HCT116 (cell line): Measurements from ENCODE around the gene GSPT1.

Experiments
- CTCF ChIP-seq, 3 experiments: fragments of 200-600 bp in 1 of 3; sonication (generic) in 1 of 3; IDR thresholded peaks in 2 of 3; conservative IDR thresholded peaks in 1 of 3; 2 replicates each; pipeline ENCODE4 v1.5.1; 2012 to 2017; ENCODE audit warnings: low read depth in 2 of 3, low read length in 2 of 3, antibody characterized with exemption in 1 of 3, borderline replicate concordance in 1 of 3, control low read depth in 1 of 3, mild to moderate bottlenecking in 1 of 3, mixed read lengths in 1 of 3, mixed run types in 1 of 3, moderate library complexity in 1 of 3; ENCODE audit not compliant: insufficient read depth in 1 of 3
- ELF1 ChIP-seq: IDR thresholded peaks from 2 replicates; pipeline ENCODE4 v1.6.1; 2012; ENCODE audit warnings: low read depth, borderline replicate concordance
- EZH2phosphoT487 ChIP-seq: fragments of 200-600 bp; IDR thresholded peaks from 2 replicates; pipeline ENCODE4 v1.6.1; 2018; ENCODE audit warnings: antibody characterized with exemption, borderline replicate concordance
- JUND ChIP-seq: IDR thresholded peaks from 2 replicates; pipeline ENCODE4 v1.6.1; 2012
- POLR2A ChIP-seq: IDR thresholded peaks from 2 replicates; pipeline ENCODE4 v1.7.0; 2011; ENCODE audit warnings: borderline replicate concordance; ENCODE audit not compliant: insufficient read depth, insufficient read length; ENCODE audit errors: extremely low read depth
- RAD21 ChIP-seq: IDR thresholded peaks from 2 replicates; pipeline ENCODE4 v1.6.1; 2012; ENCODE audit warnings: low read depth, mild to moderate bottlenecking
- TCF7L2 ChIP-seq: IDR thresholded peaks from 2 replicates; pipeline ENCODE4 v1.7.0; 2011; ENCODE audit warnings: borderline replicate concordance, inconsistent platforms; ENCODE audit not compliant: insufficient read depth, insufficient read length; ENCODE audit errors: extremely low read depth

GRCh38 chr16:11886881-11887280, 28.9 kb downstream of the GSPT1 start:
- TF ChIP-seq CTCF (IDR thresholded peaks at IDR 0.05 in 2 of 3, conservative IDR thresholded peaks at IDR 0.05 in 1 of 3; ENCODE audit: borderline replicate concordance in 1 of 3, insufficient read depth in 1 of 3, low read depth in 2 of 3, low read length in 2 of 3), result no peak
- TF ChIP-seq JUND, result no peak
- no peak for TF ChIP-seq RAD21
- TF ChIP-seq EZH2phosphoT487, result no peak
- no peak for TF ChIP-seq POLR2A
- no peak for TF ChIP-seq TCF7L2
- TF ChIP-seq ELF1, result no peak
